ENCODE data around the gene ZNF135. TPM values are rescaled to one million over a fixed set of nuclear protein-coding genes. Genes with fewer than 3 reads are reported as not detected.

ZNF135 gene
- total and polyA plus RNA-seq, 2 donors (not counting 3 experiments of a cell fraction or from before 2014, with no cell fraction given): 1.2 to 1.5 TPM

DNA sequence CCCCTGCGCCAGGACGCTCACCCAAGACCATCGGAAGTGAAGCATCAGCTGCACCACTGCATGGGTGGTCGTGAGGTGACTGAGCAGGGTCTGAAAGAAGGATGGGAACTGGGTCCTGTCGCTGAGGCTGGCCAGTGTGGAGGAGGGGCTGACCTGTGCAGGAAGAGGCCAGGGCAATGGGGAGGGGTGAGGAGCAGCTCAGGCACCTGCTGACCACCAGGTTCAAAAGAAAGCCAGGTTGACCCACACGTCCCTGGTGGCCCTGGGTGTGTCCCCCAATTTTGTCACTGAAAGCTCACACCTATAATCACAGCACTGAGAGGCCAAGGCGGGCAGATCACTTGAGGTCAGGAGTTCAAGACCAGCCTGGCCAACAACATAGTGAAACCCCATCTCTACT, 39.0 kb upstream of the ZNF135 start:
- peaks cover 1% of the 10 kb centered on the region for H3K9me3 ChIP-seq (replicated peaks; ENCODE audit: control insufficient read depth, insufficient read depth, low read length)
- dilution Hi-C loops (cut with MboI; ENCODE audit: extremely low pct_ligation_motif_present, low sequenced_read_pairs): no loop called here
- FAIRE-seq: no peak
- no peak for DNase-seq (ENCODE audit: low read depth, low spot score)
- intact Hi-C loops (cut with micrococcal nuclease): no loop called here
- ChIA-PET POLR2A (no interaction called here), CTCF (no interaction called here)
- H3K4me1 ChIP-seq (ENCODE audit: control insufficient read depth, extremely low read depth, insufficient read depth, low read length): no peaks in the 10 kb centered on the region
- no peak overlapping the region for H3K4me3 ChIP-seq (replicated peaks in 1 of 3; ENCODE audit: insufficient read depth in 1 of 3, low read depth in 1 of 3, low read length in 3 of 3)
- TF ChIP-seq JUN (IDR thresholded peaks at IDR 0.05; ENCODE audit: borderline replicate concordance, insufficient read depth, insufficient read length, low read depth) (no peak), POLR2AphosphoS5 (IDR thresholded peaks at IDR 0.05; ENCODE audit: insufficient read depth, low read depth, low read length) (no peak), MYC (IDR thresholded peaks at IDR 0.05; ENCODE audit: low read depth, low read length) (no peak), EZH2 (IDR thresholded peaks at IDR 0.05; ENCODE audit: borderline replicate concordance, low read depth, low read length, severe bottlenecking) (no peak), GATA2 (IDR thresholded peaks at IDR 0.05; ENCODE audit: insufficient read depth, insufficient read length, low read depth, low read length) (no peak), FOS (IDR thresholded peaks at IDR 0.05; ENCODE audit: borderline replicate concordance, insufficient read depth, low read length) (no peak), POLR2A (IDR thresholded peaks at IDR 0.05; ENCODE audit: low read depth, low read length) (no peak)
- TF ChIP-seq, protein P1, sequence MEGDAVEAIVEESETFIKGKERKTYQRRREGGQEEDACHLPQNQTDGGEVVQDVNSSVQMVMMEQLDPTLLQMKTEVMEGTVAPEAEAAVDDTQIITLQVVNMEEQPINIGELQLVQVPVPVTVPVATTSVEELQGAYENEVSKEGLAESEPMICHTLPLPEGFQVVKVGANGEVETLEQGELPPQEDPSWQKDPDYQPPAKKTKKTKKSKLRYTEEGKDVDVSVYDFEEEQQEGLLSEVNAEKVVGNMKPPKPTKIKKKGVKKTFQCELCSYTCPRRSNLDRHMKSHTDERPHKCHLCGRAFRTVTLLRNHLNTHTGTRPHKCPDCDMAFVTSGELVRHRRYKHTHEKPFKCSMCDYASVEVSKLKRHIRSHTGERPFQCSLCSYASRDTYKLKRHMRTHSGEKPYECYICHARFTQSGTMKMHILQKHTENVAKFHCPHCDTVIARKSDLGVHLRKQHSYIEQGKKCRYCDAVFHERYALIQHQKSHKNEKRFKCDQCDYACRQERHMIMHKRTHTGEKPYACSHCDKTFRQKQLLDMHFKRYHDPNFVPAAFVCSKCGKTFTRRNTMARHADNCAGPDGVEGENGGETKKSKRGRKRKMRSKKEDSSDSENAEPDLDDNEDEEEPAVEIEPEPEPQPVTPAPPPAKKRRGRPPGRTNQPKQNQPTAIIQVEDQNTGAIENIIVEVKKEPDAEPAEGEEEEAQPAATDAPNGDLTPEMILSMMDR (IDR thresholded peaks at IDR 0.05; ENCODE audit: extremely low read depth in 1 of 2, insufficient read depth in 1 of 2, low read depth in 1 of 2, low read length in 2 of 2): no peak
- TF ChIP-seq, protein P2, sequence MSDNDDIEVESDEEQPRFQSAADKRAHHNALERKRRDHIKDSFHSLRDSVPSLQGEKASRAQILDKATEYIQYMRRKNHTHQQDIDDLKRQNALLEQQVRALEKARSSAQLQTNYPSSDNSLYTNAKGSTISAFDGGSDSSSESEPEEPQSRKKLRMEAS (IDR thresholded peaks at IDR 0.05; ENCODE audit: insufficient read depth, insufficient read length): no peak
- H4K20me1 ChIP-seq (replicated peaks; ENCODE audit: control insufficient read depth, extremely low read depth, insufficient read depth, low read length): no peaks in the 10 kb centered on the region
- H3K9me1 ChIP-seq (replicated peaks; ENCODE audit: control insufficient read depth, extremely low read depth, insufficient read depth, low read length): no peaks in the 10 kb centered on the region
- no peaks in the 10 kb centered on the region for H3K79me2 ChIP-seq (ENCODE audit: control insufficient read depth, insufficient read depth, low read length)
- no TSS peak for BruUV-seq (replicated peaks)
- no peaks in the 10 kb centered on the region for H3K36me3 ChIP-seq (ENCODE audit: control insufficient read depth in 2 of 2, extremely low read depth in 1 of 2, insufficient read depth in 2 of 2, low read length in 2 of 2)
- no peak overlapping the region for H3K27ac ChIP-seq (ENCODE audit: insufficient read depth, low read depth, low read length)
- H2AFZ ChIP-seq (ENCODE audit: low read depth, low read length): no peak overlapping the region
- no peaks in the 10 kb centered on the region for H3K27me3 ChIP-seq (ENCODE audit: control insufficient read depth in 2 of 2, insufficient read depth in 2 of 2, low read length in 2 of 2)
- H3K9ac ChIP-seq (replicated peaks; ENCODE audit: extremely low read depth, insufficient read depth, low read length): no peak overlapping the region
- H3K4me2 ChIP-seq (ENCODE audit: insufficient read depth, low read length): no peak overlapping the region
